ENCODE results near the gene KIAA2012.
A peak's percentile ranks its signal among the peaks of the same experiment; 100 is the strongest.

Gene KIAA2012

GRCh38 chr2:202172439-202173211 is 99.6 kb downstream of the KIAA2012 start:
- TF ChIP-seq GLIS3 (CRISPR knock-in tag; IDR thresholded peaks at IDR 0.05) (no peak), ZNF565 (CRISPR knock-in tag; conservative IDR thresholded peaks at IDR 0.05; ENCODE audit: low read depth) (no peak), PPARA (CRISPR knock-in tag; IDR thresholded peaks at IDR 0.05; ENCODE audit: borderline replicate concordance) (no peak)
- ATAC-seq = peak; percentile 88

GRCh38 chr2:202178346-202178958 is 105.4 kb downstream of the KIAA2012 start:
- peak; percentile 98 for ATAC-seq
- TF ChIP-seq OSR1 (CRISPR knock-in tag; IDR thresholded peaks at IDR 0.05) (no peak), TSHZ2 (CRISPR knock-in tag; IDR thresholded peaks at IDR 0.05) (no peak), PATZ1 (CRISPR knock-in tag; IDR thresholded peaks at IDR 0.05; ENCODE audit: borderline replicate concordance) (no peak), ZNF8 (CRISPR knock-in tag; IDR thresholded peaks at IDR 0.05) (no peak), ZNF565 (CRISPR knock-in tag; conservative IDR thresholded peaks at IDR 0.05; ENCODE audit: low read depth) (no peak), CSDC2 (CRISPR knock-in tag; IDR thresholded peaks at IDR 0.05) (no peak), ISL1 (CRISPR knock-in tag; IDR thresholded peaks at IDR 0.05) (no peak)

GRCh38 chr2:202184557-202184956 is 111.5 kb downstream of the KIAA2012 start:
- TF ChIP-seq GLIS3 (CRISPR knock-in tag; IDR thresholded peaks at IDR 0.05) = no peak
- no peak for TF ChIP-seq ISL1 (CRISPR knock-in tag; IDR thresholded peaks at IDR 0.05)
- no peak for TF ChIP-seq CSDC2 (CRISPR knock-in tag; IDR thresholded peaks at IDR 0.05)
- TF ChIP-seq TSHZ2 (CRISPR knock-in tag; IDR thresholded peaks at IDR 0.05) = no peak
- TF ChIP-seq TCF4 (CRISPR knock-in tag; IDR thresholded peaks at IDR 0.05; ENCODE audit: borderline replicate concordance) = no peak
- TF ChIP-seq ESRRG (CRISPR knock-in tag; IDR thresholded peaks at IDR 0.05) = no peak
- TF ChIP-seq ZNF8 (CRISPR knock-in tag; IDR thresholded peaks at IDR 0.05) = no peak
- no peak for TF ChIP-seq PPARA (CRISPR knock-in tag; IDR thresholded peaks at IDR 0.05; ENCODE audit: borderline replicate concordance)
- no peak for TF ChIP-seq ZNF70 (CRISPR knock-in tag; IDR thresholded peaks at IDR 0.05)
- no peak for TF ChIP-seq ZNF565 (CRISPR knock-in tag; conservative IDR thresholded peaks at IDR 0.05; ENCODE audit: low read depth)
- no peak for TF ChIP-seq ARNTL (CRISPR knock-in tag; IDR thresholded peaks at IDR 0.05; ENCODE audit: borderline replicate concordance, low read depth)
- TF ChIP-seq POU6F1 (CRISPR knock-in tag; IDR thresholded peaks at IDR 0.05; ENCODE audit: borderline replicate concordance, low read depth) = no peak
- no peak for TF ChIP-seq CSRNP3 (CRISPR knock-in tag; IDR thresholded peaks at IDR 0.05)
- TF ChIP-seq ZC3H10 (CRISPR knock-in tag; IDR thresholded peaks at IDR 0.05) = no peak
- TF ChIP-seq BACH2 (CRISPR knock-in tag; IDR thresholded peaks at IDR 0.05; ENCODE audit: borderline replicate concordance) = no peak
- TF ChIP-seq CREB5 (CRISPR knock-in tag; IDR thresholded peaks at IDR 0.05; ENCODE audit: low read depth) = no peak
- no peak for TF ChIP-seq RARB (CRISPR knock-in tag; IDR thresholded peaks at IDR 0.05)
- ATAC-seq = no peak; the same call in 2 of the 3 replicates
